ENCODE results near the gene IGFBP6. TPM values are rescaled to one million over a fixed set of nuclear protein-coding genes. Genes with fewer than 3 reads are reported as not detected.

The IGFBP6 gene
- total and polyA plus RNA-seq, 4 donors = 1.6 to 17.6 (median 12.0) TPM

DNA sequence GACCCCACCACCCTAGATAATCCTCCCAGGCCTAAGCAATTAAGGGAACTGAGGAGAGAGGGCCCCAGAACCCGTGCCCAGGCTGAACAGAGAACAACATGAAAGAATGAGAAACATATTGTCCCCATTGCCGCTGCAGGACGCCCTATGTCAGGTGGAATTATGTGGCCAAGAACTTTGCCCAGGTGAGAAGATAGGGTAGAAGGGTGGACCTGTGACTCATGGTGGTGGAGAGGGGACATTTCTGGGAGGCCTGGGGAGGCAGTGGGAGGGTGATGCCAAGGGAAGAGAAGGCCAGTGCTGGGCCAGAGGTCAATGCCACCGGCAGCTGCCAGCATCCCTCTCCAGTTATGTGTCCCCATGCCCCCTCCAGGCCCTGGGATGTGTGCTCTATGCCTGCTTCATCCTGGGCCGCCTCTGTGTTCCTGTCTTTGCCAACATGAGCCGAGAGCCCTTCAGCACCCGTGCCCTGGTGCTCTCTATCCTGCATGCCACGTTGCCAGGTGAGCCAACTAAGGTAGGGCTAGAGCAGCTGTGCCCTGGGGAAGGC is 21.4 kb downstream of the IGFBP6 start:
- Histone ChIP-seq H3K36me3 (ENCODE audit: control insufficient read depth in 4 of 4, insufficient read depth in 3 of 4, low read depth in 1 of 4, low read length in 3 of 4) (no peaks in the 10 kb centered on the region), H3K9me3 (ENCODE audit: control insufficient read depth in 4 of 4, low read length in 3 of 4) (no peaks in the 10 kb centered on the region), H3K27me3 (ENCODE audit: control insufficient read depth in 4 of 4, insufficient read depth in 4 of 4, low read length in 3 of 4) (no peaks in the 10 kb centered on the region), H3K27ac (ENCODE audit: low read depth in 1 of 2, low read length in 2 of 2) (no peak overlapping the region), H3K9ac (ENCODE audit: low read depth in 1 of 2, low read length in 2 of 2) (no peak overlapping the region), H3K4me3 (ENCODE audit: low read depth in 1 of 3, low read length in 3 of 3) (no peak overlapping the region), H3K4me1 (ENCODE audit: control insufficient read depth in 4 of 4, insufficient read depth in 4 of 4, low read length in 3 of 4) (no peaks in the 10 kb centered on the region)
- TF ChIP-seq, protein P1, sequence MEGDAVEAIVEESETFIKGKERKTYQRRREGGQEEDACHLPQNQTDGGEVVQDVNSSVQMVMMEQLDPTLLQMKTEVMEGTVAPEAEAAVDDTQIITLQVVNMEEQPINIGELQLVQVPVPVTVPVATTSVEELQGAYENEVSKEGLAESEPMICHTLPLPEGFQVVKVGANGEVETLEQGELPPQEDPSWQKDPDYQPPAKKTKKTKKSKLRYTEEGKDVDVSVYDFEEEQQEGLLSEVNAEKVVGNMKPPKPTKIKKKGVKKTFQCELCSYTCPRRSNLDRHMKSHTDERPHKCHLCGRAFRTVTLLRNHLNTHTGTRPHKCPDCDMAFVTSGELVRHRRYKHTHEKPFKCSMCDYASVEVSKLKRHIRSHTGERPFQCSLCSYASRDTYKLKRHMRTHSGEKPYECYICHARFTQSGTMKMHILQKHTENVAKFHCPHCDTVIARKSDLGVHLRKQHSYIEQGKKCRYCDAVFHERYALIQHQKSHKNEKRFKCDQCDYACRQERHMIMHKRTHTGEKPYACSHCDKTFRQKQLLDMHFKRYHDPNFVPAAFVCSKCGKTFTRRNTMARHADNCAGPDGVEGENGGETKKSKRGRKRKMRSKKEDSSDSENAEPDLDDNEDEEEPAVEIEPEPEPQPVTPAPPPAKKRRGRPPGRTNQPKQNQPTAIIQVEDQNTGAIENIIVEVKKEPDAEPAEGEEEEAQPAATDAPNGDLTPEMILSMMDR (IDR thresholded peaks at IDR 0.05; ENCODE audit: low read depth, low read length, missing input control) = no peak
- TF ChIP-seq GABPA (IDR thresholded peaks at IDR 0.05 in 1 of 2, conservative IDR thresholded peaks at IDR 0.05 in 1 of 2) (no peak), NR2F2 (IDR thresholded peaks at IDR 0.05) (no peak), JUND (IDR thresholded peaks at IDR 0.05) (no peak), FOXA1 (IDR thresholded peaks at IDR 0.05) (no peak), YY1 (IDR thresholded peaks at IDR 0.05) (no peak), FOXA2 (IDR thresholded peaks at IDR 0.05) (no peak), RAD21 (IDR thresholded peaks at IDR 0.05) (no peak), TAF1 (conservative IDR thresholded peaks at IDR 0.05) (no peak), HNF4A (conservative IDR thresholded peaks at IDR 0.05) (no peak), HNF4G (IDR thresholded peaks at IDR 0.05) (no peak), EGR1 (IDR thresholded peaks at IDR 0.05; ENCODE audit: low read depth in 2 of 2) (no peak), SP1 (IDR thresholded peaks at IDR 0.05) (no peak)
- TF ChIP-seq, protein P2, sequence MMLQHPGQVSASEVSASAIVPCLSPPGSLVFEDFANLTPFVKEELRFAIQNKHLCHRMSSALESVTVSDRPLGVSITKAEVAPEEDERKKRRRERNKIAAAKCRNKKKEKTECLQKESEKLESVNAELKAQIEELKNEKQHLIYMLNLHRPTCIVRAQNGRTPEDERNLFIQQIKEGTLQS (IDR thresholded peaks at IDR 0.05) = no peak
- TF ChIP-seq, protein P3, sequence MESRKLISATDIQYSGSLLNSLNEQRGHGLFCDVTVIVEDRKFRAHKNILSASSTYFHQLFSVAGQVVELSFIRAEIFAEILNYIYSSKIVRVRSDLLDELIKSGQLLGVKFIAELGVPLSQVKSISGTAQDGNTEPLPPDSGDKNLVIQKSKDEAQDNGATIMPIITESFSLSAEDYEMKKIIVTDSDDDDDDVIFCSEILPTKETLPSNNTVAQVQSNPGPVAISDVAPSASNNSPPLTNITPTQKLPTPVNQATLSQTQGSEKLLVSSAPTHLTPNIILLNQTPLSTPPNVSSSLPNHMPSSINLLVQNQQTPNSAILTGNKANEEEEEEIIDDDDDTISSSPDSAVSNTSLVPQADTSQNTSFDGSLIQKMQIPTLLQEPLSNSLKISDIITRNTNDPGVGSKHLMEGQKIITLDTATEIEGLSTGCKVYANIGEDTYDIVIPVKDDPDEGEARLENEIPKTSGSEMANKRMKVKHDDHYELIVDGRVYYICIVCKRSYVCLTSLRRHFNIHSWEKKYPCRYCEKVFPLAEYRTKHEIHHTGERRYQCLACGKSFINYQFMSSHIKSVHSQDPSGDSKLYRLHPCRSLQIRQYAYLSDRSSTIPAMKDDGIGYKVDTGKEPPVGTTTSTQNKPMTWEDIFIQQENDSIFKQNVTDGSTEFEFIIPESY (IDR thresholded peaks at IDR 0.05) = no peak
- TF ChIP-seq, protein P4, sequence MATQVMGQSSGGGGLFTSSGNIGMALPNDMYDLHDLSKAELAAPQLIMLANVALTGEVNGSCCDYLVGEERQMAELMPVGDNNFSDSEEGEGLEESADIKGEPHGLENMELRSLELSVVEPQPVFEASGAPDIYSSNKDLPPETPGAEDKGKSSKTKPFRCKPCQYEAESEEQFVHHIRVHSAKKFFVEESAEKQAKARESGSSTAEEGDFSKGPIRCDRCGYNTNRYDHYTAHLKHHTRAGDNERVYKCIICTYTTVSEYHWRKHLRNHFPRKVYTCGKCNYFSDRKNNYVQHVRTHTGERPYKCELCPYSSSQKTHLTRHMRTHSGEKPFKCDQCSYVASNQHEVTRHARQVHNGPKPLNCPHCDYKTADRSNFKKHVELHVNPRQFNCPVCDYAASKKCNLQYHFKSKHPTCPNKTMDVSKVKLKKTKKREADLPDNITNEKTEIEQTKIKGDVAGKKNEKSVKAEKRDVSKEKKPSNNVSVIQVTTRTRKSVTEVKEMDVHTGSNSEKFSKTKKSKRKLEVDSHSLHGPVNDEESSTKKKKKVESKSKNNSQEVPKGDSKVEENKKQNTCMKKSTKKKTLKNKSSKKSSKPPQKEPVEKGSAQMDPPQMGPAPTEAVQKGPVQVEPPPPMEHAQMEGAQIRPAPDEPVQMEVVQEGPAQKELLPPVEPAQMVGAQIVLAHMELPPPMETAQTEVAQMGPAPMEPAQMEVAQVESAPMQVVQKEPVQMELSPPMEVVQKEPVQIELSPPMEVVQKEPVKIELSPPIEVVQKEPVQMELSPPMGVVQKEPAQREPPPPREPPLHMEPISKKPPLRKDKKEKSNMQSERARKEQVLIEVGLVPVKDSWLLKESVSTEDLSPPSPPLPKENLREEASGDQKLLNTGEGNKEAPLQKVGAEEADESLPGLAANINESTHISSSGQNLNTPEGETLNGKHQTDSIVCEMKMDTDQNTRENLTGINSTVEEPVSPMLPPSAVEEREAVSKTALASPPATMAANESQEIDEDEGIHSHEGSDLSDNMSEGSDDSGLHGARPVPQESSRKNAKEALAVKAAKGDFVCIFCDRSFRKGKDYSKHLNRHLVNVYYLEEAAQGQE (IDR thresholded peaks at IDR 0.05) = no peak
- WGBS = 95% methylated on average over 8 of the region's 8 CpGs
- no peak for DNase-seq (ENCODE audit: low spot score)

Measured in liver (tissue), 9 donors.